GM19099 (cell line): ENCODE measurements around the gene DDX47.

Source experiments
- POLR2A ChIP-seq: IDR thresholded peaks from 3 replicates; pipeline ENCODE4 v1.6.1; 2011; ENCODE audit warnings: low read depth; ENCODE audit not compliant: insufficient read length; ENCODE audit errors: extremely low read depth

Gene DDX47

GRCh38 chr12:12813120-12814101 lies at the start of gene DDX47:
Gene DDX47, plus strand, starts transcription at chr12:12813346. Its CDS starts 22 bp downstream, at chr12:12813368.
- TF ChIP-seq POLR2A = peak; percentile 68

GRCh38 chr12:12764824-12765223 lies 48.3 kb upstream of the DDX47 start:
- no peak for TF ChIP-seq POLR2A

- no peak for TF ChIP-seq POLR2A
Measured at GRCh38 chr12:12770262-12770661, 42.9 kb upstream of the DDX47 start.

- no peak for TF ChIP-seq POLR2A
Measured at GRCh38 chr12:12774791-12775190, 38.4 kb upstream of the DDX47 start.

- TF ChIP-seq POLR2A = no peak
Measured at GRCh38 chr12:12776261-12776660, 36.9 kb upstream of the DDX47 start.

GRCh38 chr12:12777092-12777491 lies 36.1 kb upstream of the DDX47 start:
- TF ChIP-seq POLR2A = no peak

GRCh38 chr12:12779007-12779406 lies 34.1 kb upstream of the DDX47 start:
- no peak for TF ChIP-seq POLR2A

GRCh38 chr12:12779529-12779928 lies 33.6 kb upstream of the DDX47 start:
- no peak for TF ChIP-seq POLR2A

GRCh38 chr12:12784116-12784515 lies 29.0 kb upstream of the DDX47 start:
- TF ChIP-seq POLR2A = no peak

GRCh38 chr12:12784911-12785814 lies 28.0 kb upstream of the DDX47 start, which contains the start of gene APOLD1:
Gene APOLD1, plus strand, starts transcription at chr12:12785659. Its CDS starts 33 bp downstream, at chr12:12785692.
- no peak for TF ChIP-seq POLR2A

- no peak for TF ChIP-seq POLR2A
Measured at GRCh38 chr12:12786351-12786705, 26.8 kb upstream of the DDX47 start.

GRCh38 chr12:12786706-12787601 lies 26.2 kb upstream of the DDX47 start:
- TF ChIP-seq POLR2A = peak; percentile 89

- no peak for TF ChIP-seq POLR2A
Measured at GRCh38 chr12:12788131-12788530, 25.0 kb upstream of the DDX47 start.

GRCh38 chr12:12788675-12789368 lies 24.3 kb upstream of the DDX47 start:
- no peak for TF ChIP-seq POLR2A

GRCh38 chr12:12790956-12791355 lies 22.2 kb upstream of the DDX47 start:
- no peak for TF ChIP-seq POLR2A
